Heart left ventricle (tissue), 16 donors: Measurements from ENCODE around the gene MTCH1. TPM values are rescaled to one million over a fixed set of nuclear protein-coding genes. Genes with fewer than 3 reads are reported as not detected.

ENCODE experiments used
- ATAC-seq, 4 donors: fragments of 200-7000 bp; cut with Tn5 transposase; one replicate each; pipeline ENCODE4 v1.9.1; 2020 to 2022; ENCODE audit warnings: moderate library complexity in 4 of 4, mild to moderate bottlenecking in 3 of 4, moderate number of reproducible peaks in 1 of 4
- DNase-seq, 5 donors: peaks; one replicate each; pipeline ENCODE4 v3.0.0-alpha.2; 2020
- H3K27ac ChIP-seq, 12 donors: fragments of 200-600 bp; sonication (generic) in 4 of 12; one replicate each; pipeline versions ENCODE4 v1.5.0 to v1.8.0; 2016 to 2022; ENCODE audit warnings: mild to moderate bottlenecking in 2 of 12
- H3K27me3 ChIP-seq, 9 donors: fragments of 200-600 bp; sonication (generic) in 2 of 9; one replicate each; pipeline versions ENCODE4 v1.5.1 to v1.8.0; 2016 to 2022; ENCODE audit warnings: mild to moderate bottlenecking in 3 of 9
- H3K36me3 ChIP-seq, 9 donors: fragments of 200-600 bp; sonication (generic) in 2 of 9; one replicate each; pipeline versions ENCODE4 v1.5.0 to v1.8.0; 2018 to 2022; ENCODE audit warnings: mild to moderate bottlenecking in 2 of 9
- H3K4me1 ChIP-seq, 12 donors: fragments of 200-600 bp; sonication (generic) in 4 of 12; one replicate each; pipeline versions ENCODE4 v1.5.0 to v1.8.0; 2016 to 2022; ENCODE audit warnings: mild to moderate bottlenecking in 3 of 12
- H3K4me3 ChIP-seq, 12 donors: fragments of 200-600 bp; sonication (generic) in 4 of 12; one replicate each; pipeline versions ENCODE4 v1.5.0 to v1.8.0; 2017 to 2022; ENCODE audit warnings: mild to moderate bottlenecking in 9 of 12, moderate library complexity in 4 of 12
- H3K9me3 ChIP-seq, 12 donors: fragments of 200-600 bp; sonication (generic) in 4 of 12; one replicate each; pipeline versions ENCODE4 v1.5.0 to v1.8.0; 2016 to 2022; ENCODE audit warnings: mild to moderate bottlenecking in 1 of 12
- POLR2A ChIP-seq, 2 donors: fragments of 450-650 bp; IDR thresholded peaks; one replicate each; pipeline ENCODE4 v1.6.1; 2017; ENCODE audit warnings: antibody characterized with exemption in 2 of 2, mild to moderate bottlenecking in 2 of 2, moderate library complexity in 2 of 2
- WGBS, 4 donors: extraction: QIAGEN DNeasy Blood & Tissue Kit in 2 of 4; methylation state at CpG; one replicate each; pipeline versions ENCODE4 v1.1.5 to v1.1.7; 2013 to 2018; 5-methylcytosine and 5-hydroxymethylcytosine counted together
- intact Hi-C, 10 donors: fragments of 100-400 bp; cut with DNase I; formaldehyde crosslinking; loops; one replicate each; pipeline versions ENCODE4 v1.11.1 to v1.14.2; 2022
- polyA plus RNA-seq, 2 donors: library from polyadenylated mRNA; stranded (reverse); fragments of 200-250 nt; gene quantifications; one replicate each; pipeline ENCODE4 v1.2.3, GENCODE V29; 2013
- total RNA-seq, 9 donors: library from RNA; depleted of rRNA in 2 of 9; stranded (reverse); fragments of >200 nt in 2 of 9; fragmentation: NEBNext Ultra II Directional in 3 of 9; extraction: Animal tissue kit (Norgen Biotek cat#: 25700) in 3 of 9; gene quantifications; one replicate each; pipeline versions ENCODE4 v1.1.0 to v1.2.4, GENCODE V29; 2016 to 2023
- TF ChIP-seq, protein P1 (sequence below), 12 donors: fragments of 200-600 bp; sonication (generic) in 4 of 12; IDR thresholded peaks; one replicate each; pipeline versions ENCODE4 v1.5.0 to v1.8.0; 2018 to 2022; ENCODE audit warnings: antibody characterized with exemption in 12 of 12, mild to moderate bottlenecking in 5 of 12
- donor health status: ischemic (EF 13 %, LVEDD 7.1; RV severe dilation, severe dysfunction).
- donor health status: healthy with polysubstance abuse.
- donor health status: DM: no; HTN: yes; CAD: no.
- donor health status: DM: no; HTN: no; CAD: no.
- donor health status: ischemic (EF 25% LVEDD 6.9; RV normal size, moderate dysfunction).
- donor health status: ischemic (EF 25% LVEDD 5.7; RV mildly dilated, moderate dysfunction).
- donor health status: healthy.
- donor health status: DM: yes; HTN: yes; CAD: no.
- donor health status: ischemic (EF 35%, LVEDD 5.7; RV mildly dilated, moderate dysfunction).
- donor health status: nonischemic (EF 11% LVEDD 7.7; RV severe dilation, severe dysfunction).
- donor health status: DM: yes; HTN: yes; CAD: no.
- donor health status: PGD.
- donor health status: ischemic (EF 29% LVEDD 5.4; RV normal size, mild dysfunction).
- donor health status: nonischemic (EF 23%, LVEDD 6.1; RV moderate dilation, normal function).

Gene MTCH1
- total and polyA plus RNA-seq, 11 donors: 104 to 367 (median 193) TPM

DNA sequence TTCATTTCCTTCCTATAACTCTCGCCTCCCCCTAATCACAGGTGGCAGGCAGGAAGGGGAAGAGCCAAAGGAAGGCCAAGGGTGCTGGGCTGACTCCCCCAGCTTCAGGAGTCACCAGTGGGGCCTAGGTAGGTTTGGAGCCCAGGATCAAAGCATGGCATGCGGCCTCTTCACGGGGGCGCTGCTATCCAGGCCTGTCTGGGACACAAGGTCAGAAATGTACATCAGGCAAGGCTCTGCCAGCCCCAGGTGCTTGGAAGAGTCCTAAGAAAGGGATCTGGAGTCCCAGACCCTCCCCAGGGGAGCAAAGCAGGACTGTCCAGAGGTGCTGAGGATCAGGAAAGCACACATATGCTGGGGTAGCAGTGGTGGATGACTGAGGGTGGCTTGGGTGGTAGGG, 21.1 kb downstream of the MTCH1 start:
- H3K4me1 ChIP-seq: peaks cover 7 to 68% (median 24%) of the 10 kb centered on the region in 12 donors
- 67 to 74% (median 71%) methylated on average over 4 of the region's 4 CpGs for WGBS, 4 donors
- TF ChIP-seq POLR2A (IDR thresholded peaks at IDR 0.05): no peak
- TF ChIP-seq, protein P1, sequence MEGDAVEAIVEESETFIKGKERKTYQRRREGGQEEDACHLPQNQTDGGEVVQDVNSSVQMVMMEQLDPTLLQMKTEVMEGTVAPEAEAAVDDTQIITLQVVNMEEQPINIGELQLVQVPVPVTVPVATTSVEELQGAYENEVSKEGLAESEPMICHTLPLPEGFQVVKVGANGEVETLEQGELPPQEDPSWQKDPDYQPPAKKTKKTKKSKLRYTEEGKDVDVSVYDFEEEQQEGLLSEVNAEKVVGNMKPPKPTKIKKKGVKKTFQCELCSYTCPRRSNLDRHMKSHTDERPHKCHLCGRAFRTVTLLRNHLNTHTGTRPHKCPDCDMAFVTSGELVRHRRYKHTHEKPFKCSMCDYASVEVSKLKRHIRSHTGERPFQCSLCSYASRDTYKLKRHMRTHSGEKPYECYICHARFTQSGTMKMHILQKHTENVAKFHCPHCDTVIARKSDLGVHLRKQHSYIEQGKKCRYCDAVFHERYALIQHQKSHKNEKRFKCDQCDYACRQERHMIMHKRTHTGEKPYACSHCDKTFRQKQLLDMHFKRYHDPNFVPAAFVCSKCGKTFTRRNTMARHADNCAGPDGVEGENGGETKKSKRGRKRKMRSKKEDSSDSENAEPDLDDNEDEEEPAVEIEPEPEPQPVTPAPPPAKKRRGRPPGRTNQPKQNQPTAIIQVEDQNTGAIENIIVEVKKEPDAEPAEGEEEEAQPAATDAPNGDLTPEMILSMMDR (IDR thresholded peaks at IDR 0.05): no peak
- intact Hi-C loops: loop anchor here in 1 of 10 donors (5.0 kb wide), 1 partner anchor 38 kb away; no protein-coding TSS in a partner anchor
- H3K27me3 ChIP-seq: no peaks in the 10 kb centered on the region
- no peak overlapping the region for H3K4me3 ChIP-seq
- H3K36me3 ChIP-seq: peaks cover 0 to 39% (median 34%) of the 10 kb centered on the region in 9 donors
- DNase-seq (no peak), ATAC-seq (no peak)
- no peaks in the 10 kb centered on the region for H3K9me3 ChIP-seq
- H3K27ac ChIP-seq: peak overlapping the region in 4 of 12 donors; percentile 24 to 39 (median 34)

DNA sequence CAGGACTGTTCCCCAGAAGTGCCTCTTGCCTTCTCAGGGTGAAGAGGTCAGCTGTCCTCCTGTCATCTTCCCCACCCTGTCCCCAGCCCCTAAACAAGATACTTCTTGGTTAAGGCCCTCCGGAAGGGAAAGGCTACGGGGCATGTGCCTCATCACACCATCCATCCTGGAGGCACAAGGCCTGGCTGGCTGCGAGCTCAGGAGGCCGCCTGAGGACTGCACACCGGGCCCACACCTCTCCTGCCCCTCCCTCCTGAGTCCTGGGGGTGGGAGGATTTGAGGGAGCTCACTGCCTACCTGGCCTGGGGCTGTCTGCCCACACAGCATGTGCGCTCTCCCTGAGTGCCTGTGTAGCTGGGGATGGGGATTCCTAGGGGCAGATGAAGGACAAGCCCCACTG, 21.6 kb downstream of the MTCH1 start:
- Histone ChIP-seq H3K36me3 (peaks cover 0 to 33% (median 28%) of the 10 kb centered on the region in 9 donors), H3K9me3 (no peaks in the 10 kb centered on the region), H3K4me3 (no peak overlapping the region), H3K27ac (peak overlapping the region in 4 of 12 donors; percentile 3 to 39 (median 31)), H3K27me3 (no peaks in the 10 kb centered on the region), H3K4me1 (peaks cover 2 to 65% (median 27%) of the 10 kb centered on the region in 12 donors)
- intact Hi-C loops: no loop called here
- ATAC-seq (peak in 1 of 4 donors; percentile 5), DNase-seq (no peak)
- WGBS, 4 donors: 66 to 76% (median 74%) methylated on average over 5 to 6 of the region's 6 CpGs
- TF ChIP-seq POLR2A (IDR thresholded peaks at IDR 0.05): no peak
- TF ChIP-seq, protein P1 (IDR thresholded peaks at IDR 0.05): no peak

DNA sequence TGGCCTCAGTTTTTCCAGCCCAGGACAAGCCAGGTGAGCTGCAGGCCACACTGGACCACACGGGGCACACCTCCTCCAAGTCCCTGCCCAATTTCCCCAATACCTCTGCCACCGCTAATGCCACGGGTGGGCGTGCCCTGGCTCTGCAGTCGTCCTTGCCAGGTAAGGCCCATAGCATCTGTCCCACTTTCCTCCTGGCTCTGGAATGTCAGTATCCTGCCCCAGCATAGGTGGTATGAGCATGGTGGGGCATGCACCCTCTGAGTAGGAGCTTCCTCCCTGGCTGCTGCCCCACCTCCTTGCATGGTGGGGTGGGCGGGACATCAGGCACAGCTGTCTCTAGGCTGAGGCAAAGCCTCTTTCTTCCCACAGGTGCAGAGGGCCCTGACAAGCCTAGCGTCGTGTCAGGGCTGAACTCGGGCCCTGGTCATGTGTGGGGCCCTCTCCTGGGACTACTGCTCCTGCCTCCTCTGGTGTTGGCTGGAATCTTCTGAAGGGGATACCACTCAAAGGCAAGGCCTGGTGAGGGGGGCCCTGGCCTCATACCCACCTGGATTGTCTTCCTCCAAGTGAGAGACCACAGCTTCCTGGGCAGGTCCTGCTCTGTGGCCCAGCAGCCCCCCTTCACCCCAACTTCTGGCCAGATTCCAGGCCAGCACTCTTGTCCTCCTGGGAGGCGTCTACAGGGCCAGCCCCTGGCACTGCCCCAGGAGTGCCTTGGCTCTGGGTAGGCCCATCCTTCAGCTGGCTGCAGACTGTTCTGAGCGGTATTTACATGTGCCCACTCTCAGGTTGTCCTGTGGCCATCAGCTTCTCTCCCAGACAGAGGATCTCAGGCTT, 22.3 kb downstream of the MTCH1 start:
- DNase-seq (peak in 4 of 5 donors; percentile 43 to 78 (median 70)), ATAC-seq (peak; percentile 6 to 49 (median 28))
- intact Hi-C loops: no loop called here
- peak overlapping the region in 4 of 12 donors; percentile 3 to 39 (median 34) for H3K27ac ChIP-seq
- H3K9me3 ChIP-seq: no peaks in the 10 kb centered on the region
- H3K36me3 ChIP-seq: peaks cover 0 to 27% (median 22%) of the 10 kb centered on the region in 9 donors
- H3K4me3 ChIP-seq: no peak overlapping the region
- WGBS, 4 donors: 54 to 69% (median 66%) methylated on average over 7 to 11 of the region's 11 CpGs
- no peak for TF ChIP-seq POLR2A (IDR thresholded peaks at IDR 0.05)
- TF ChIP-seq, protein P1 (IDR thresholded peaks at IDR 0.05): no peak
- peaks cover 0 to 61% (median 27%) of the 10 kb centered on the region in 12 donors for H3K4me1 ChIP-seq
- H3K27me3 ChIP-seq: no peaks in the 10 kb centered on the region

DNA sequence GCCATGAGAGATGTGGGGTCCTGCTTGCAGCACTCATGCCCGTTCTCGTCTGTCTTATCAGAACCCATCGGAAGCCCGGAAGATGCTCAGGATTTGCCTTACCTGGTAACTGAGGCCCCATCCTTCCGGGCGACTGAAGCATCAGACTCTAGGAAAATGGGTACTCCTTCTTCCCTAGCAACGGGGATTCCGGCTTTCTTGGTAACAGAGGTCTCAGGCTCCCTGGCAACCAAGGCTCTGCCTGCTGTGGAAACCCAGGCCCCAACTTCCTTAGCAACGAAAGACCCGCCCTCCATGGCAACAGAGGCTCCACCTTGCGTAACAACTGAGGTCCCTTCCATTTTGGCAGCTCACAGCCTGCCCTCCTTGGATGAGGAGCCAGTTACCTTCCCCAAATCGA, 23.1 kb downstream of the MTCH1 start:
- Histone ChIP-seq H3K4me3 (no peak overlapping the region), H3K27ac (peak overlapping the region in 1 of 12 donors; percentile 29), H3K27me3 (no peaks in the 10 kb centered on the region), H3K4me1 (peaks cover 0 to 54% (median 23%) of the 10 kb centered on the region in 12 donors), H3K36me3 (peaks cover 0 to 19% (median 14%) of the 10 kb centered on the region in 9 donors), H3K9me3 (no peaks in the 10 kb centered on the region)
- intact Hi-C loops: no loop called here
- 73 to 88% (median 82%) methylated on average over 9 to 12 of the region's 12 CpGs for WGBS, 4 donors
- peak; percentile 64 to 87 (median 69) for DNase-seq
- TF ChIP-seq POLR2A (IDR thresholded peaks at IDR 0.05): no peak
- TF ChIP-seq, protein P1 (IDR thresholded peaks at IDR 0.05): no peak
- peak in 2 of 4 donors; percentile 6 to 8 for ATAC-seq
